Stomach (tissue), 4 donors: ENCODE results near the gene ZNF181.

Experiments used
- POLR2A ChIP-seq, 4 donors: fragments of 450-650 bp; IDR thresholded peaks; one replicate each; pipeline ENCODE4 v1.6.1; 2016; ENCODE audit warnings: antibody characterized with exemption in 4 of 4, control low read depth in 2 of 4, mild to moderate bottlenecking in 1 of 4, moderate library complexity in 1 of 4
- TF ChIP-seq, protein P1 (sequence below), 7 experiments: fragments of 450-650 bp in 4 of 7; fragments of 200-600 bp in 3 of 7; sonication (generic) in 3 of 7; IDR thresholded peaks; one replicate each; pipeline ENCODE4 v1.5.1; 2016 to 2019; ENCODE audit warnings: antibody characterized with exemption in 7 of 7, control low read depth in 2 of 7, mild to moderate bottlenecking in 1 of 7

DNA sequence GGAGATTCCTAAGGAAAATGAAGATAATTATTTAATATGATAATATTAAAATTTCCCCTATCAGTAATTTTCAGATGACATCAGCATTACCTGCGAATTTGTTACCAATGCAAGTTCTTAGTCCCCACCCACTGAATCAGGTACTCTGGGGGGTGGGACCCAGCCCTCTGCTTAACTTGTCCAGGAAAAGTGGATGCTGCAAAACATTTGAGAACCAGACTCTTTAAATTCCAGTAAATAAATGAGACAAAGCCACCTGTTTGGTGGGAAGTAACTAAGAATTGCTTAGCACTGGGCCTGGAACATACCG is 39.5 kb downstream of the ZNF181 start:
- TF ChIP-seq, protein P1, sequence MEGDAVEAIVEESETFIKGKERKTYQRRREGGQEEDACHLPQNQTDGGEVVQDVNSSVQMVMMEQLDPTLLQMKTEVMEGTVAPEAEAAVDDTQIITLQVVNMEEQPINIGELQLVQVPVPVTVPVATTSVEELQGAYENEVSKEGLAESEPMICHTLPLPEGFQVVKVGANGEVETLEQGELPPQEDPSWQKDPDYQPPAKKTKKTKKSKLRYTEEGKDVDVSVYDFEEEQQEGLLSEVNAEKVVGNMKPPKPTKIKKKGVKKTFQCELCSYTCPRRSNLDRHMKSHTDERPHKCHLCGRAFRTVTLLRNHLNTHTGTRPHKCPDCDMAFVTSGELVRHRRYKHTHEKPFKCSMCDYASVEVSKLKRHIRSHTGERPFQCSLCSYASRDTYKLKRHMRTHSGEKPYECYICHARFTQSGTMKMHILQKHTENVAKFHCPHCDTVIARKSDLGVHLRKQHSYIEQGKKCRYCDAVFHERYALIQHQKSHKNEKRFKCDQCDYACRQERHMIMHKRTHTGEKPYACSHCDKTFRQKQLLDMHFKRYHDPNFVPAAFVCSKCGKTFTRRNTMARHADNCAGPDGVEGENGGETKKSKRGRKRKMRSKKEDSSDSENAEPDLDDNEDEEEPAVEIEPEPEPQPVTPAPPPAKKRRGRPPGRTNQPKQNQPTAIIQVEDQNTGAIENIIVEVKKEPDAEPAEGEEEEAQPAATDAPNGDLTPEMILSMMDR (IDR thresholded peaks at IDR 0.05), result no peak
- TF ChIP-seq POLR2A (IDR thresholded peaks at IDR 0.05), result no peak
